ENCODE measurements around the gene MICU1.

DNA sequence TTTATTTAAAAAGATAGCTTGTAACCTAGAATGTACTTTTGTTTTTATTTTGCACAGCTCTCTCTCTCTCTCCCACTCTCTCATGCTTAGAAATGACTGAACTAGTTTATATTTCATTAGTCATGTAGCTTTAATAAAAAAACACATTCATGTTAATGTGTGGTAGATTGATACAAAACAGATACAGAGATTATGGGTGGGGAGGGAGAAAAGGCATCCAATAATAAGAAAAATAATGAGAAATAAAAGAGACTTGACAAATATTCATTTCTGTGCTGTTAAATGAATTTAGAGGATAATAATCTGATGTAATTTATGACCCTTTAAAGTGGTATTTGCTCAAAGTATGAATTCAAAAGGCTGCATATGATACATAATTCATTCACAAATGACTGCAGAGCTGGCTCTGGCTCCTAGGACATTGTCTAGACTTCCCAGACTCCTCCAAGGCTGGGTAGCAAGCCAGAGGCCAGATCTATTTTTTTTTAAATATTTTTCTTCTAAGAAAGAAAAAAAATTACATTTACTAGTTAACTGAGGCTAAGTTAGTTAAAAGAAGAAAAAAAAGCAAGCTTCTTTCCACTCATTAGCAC, 165.5 kb downstream of the MICU1 start:
- TF ChIP-seq NANOG (IDR thresholded peaks at IDR 0.05; ENCODE audit: borderline replicate concordance) = no peak
- TF ChIP-seq CTCF (conservative IDR thresholded peaks at IDR 0.05; ENCODE audit: low read depth in 2 of 2) = no peak
- no peak for TF ChIP-seq STAT1 (IDR thresholded peaks at IDR 0.05; ENCODE audit: unreplicated experiment)
- no peak for TF ChIP-seq POLR2AphosphoS5 (IDR thresholded peaks at IDR 0.05; ENCODE audit: low read depth)
- no peak for TF ChIP-seq EZH2 (IDR thresholded peaks at IDR 0.05; ENCODE audit: low read depth, unreplicated experiment)
- no peak for TF ChIP-seq EZH2phosphoT487 (IDR thresholded peaks at IDR 0.05; ENCODE audit: unreplicated experiment)
- no peak for TF ChIP-seq CREB1 (CRISPR knock-in tag; IDR thresholded peaks at IDR 0.05; ENCODE audit: low read depth)
- TF ChIP-seq, protein P1, sequence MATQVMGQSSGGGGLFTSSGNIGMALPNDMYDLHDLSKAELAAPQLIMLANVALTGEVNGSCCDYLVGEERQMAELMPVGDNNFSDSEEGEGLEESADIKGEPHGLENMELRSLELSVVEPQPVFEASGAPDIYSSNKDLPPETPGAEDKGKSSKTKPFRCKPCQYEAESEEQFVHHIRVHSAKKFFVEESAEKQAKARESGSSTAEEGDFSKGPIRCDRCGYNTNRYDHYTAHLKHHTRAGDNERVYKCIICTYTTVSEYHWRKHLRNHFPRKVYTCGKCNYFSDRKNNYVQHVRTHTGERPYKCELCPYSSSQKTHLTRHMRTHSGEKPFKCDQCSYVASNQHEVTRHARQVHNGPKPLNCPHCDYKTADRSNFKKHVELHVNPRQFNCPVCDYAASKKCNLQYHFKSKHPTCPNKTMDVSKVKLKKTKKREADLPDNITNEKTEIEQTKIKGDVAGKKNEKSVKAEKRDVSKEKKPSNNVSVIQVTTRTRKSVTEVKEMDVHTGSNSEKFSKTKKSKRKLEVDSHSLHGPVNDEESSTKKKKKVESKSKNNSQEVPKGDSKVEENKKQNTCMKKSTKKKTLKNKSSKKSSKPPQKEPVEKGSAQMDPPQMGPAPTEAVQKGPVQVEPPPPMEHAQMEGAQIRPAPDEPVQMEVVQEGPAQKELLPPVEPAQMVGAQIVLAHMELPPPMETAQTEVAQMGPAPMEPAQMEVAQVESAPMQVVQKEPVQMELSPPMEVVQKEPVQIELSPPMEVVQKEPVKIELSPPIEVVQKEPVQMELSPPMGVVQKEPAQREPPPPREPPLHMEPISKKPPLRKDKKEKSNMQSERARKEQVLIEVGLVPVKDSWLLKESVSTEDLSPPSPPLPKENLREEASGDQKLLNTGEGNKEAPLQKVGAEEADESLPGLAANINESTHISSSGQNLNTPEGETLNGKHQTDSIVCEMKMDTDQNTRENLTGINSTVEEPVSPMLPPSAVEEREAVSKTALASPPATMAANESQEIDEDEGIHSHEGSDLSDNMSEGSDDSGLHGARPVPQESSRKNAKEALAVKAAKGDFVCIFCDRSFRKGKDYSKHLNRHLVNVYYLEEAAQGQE (IDR thresholded peaks at IDR 0.05; ENCODE audit: unreplicated experiment) = no peak
- no peak for TF ChIP-seq ZNF331 (CRISPR knock-in tag; IDR thresholded peaks at IDR 0.05; ENCODE audit: low read depth)
- no peak for TF ChIP-seq ZNF114 (CRISPR knock-in tag; IDR thresholded peaks at IDR 0.05)
- no peak for TF ChIP-seq JUNB (IDR thresholded peaks at IDR 0.05; ENCODE audit: unreplicated experiment)

All from GM23338 (cell line).